K562 (cell line): ENCODE results near the gene ANKRD34A. TPM values are rescaled to one million over a fixed set of nuclear protein-coding genes. Genes with fewer than 3 reads are reported as not detected.

ENCODE experiments used
- ATF4 ChIP-seq: fragments of 450-650 bp; formaldehyde crosslinking; IDR thresholded peaks from 2 replicates; pipeline ENCODE4 v1.4.0; 2022; ENCODE audit warnings: mild to moderate bottlenecking, moderate library complexity
- CSDE1 ChIP-seq, 2 experiments: fragments of 450-650 bp; IDR thresholded peaks; 2 replicates each; pipeline ENCODE4 v1.6.1; 2016; ENCODE audit warnings: mild to moderate bottlenecking in 1 of 2
- GATAD2A ChIP-seq: fragments of 450-650 bp; IDR thresholded peaks from 2 replicates; pipeline ENCODE4 v1.6.1; 2017
- HMG20B ChIP-seq: fragments of 250-450 bp; sonication (Bioruptor Pico); IDR thresholded peaks from 2 replicates; pipeline ENCODE4 v1.5.0; 2021; ENCODE audit warnings: mild to moderate bottlenecking
- JUN ChIP-seq, 2 experiments: sonication (generic) in 1 of 2; formaldehyde crosslinking in 1 of 2; IDR thresholded peaks; 2 replicates each; pipeline versions ENCODE4 v1.6.1 to v1.8.0; 2012 to 2022; ENCODE audit warnings: borderline replicate concordance in 2 of 2, mild to moderate bottlenecking in 2 of 2, improper control_type of control experiment in 1 of 2, low read depth in 1 of 2, low read length in 1 of 2, missing genetic modification reagents in 1 of 2
- KLF10 ChIP-seq: fragments of 250-450 bp; sonication (Bioruptor Pico); IDR thresholded peaks from 2 replicates; pipeline ENCODE4 v1.6.1; 2021; ENCODE audit warnings: matching md5 sums
- MAFK ChIP-seq: IDR thresholded peaks from 2 replicates; pipeline ENCODE4 v1.6.1; 2011; ENCODE audit warnings: low read length, improper control_type of control experiment
- NCOR1 ChIP-seq: fragments of 450-650 bp; IDR thresholded peaks from 2 replicates; pipeline ENCODE4 v1.6.1; 2016; ENCODE audit warnings: mild to moderate bottlenecking, moderate library complexity
- NRF1 ChIP-seq, 2 experiments: fragments of 450-650 bp; IDR thresholded peaks in 1 of 2; conservative IDR thresholded peaks in 1 of 2; 2 replicates each; pipeline ENCODE4 v1.6.1; 2014; ENCODE audit warnings: mild to moderate bottlenecking in 2 of 2
- POLR2B ChIP-seq: fragments of 450-650 bp; IDR thresholded peaks from 2 replicates; pipeline ENCODE4 v1.6.1; 2018; ENCODE audit warnings: low read depth; ENCODE audit not compliant: partially characterized antibody
- PTTG1 ChIP-seq: fragments of 450-650 bp; IDR thresholded peaks from 2 replicates; pipeline ENCODE4 v1.6.1; 2016; ENCODE audit warnings: low read depth, mild to moderate bottlenecking, missing genetic modification characterization, missing compliant biosample characterization
- PYGO2 ChIP-seq: fragments of 450-650 bp; IDR thresholded peaks from 2 replicates; pipeline ENCODE4 v1.6.1; 2016; ENCODE audit warnings: mild to moderate bottlenecking, missing genetic modification characterization, moderate library complexity, missing compliant biosample characterization
- STAT6 ChIP-seq: sonication (generic); formaldehyde crosslinking; IDR thresholded peaks from 2 replicates; pipeline ENCODE4 v1.8.1; 2023; ENCODE audit warnings: mild to moderate bottlenecking, missing genetic modification reagents
- UBTF ChIP-seq, 2 experiments: IDR thresholded peaks; 2 replicates each; pipeline ENCODE4 v1.6.1; 2012; ENCODE audit warnings: improper control_type of control experiment in 2 of 2, low read depth in 2 of 2, low read length in 2 of 2, borderline replicate concordance in 1 of 2
- USF2 ChIP-seq: sonication (generic); formaldehyde crosslinking; IDR thresholded peaks from 2 replicates; pipeline ENCODE4 v1.5.0; 2020; ENCODE audit warnings: missing genetic modification reagents
- XRCC3 ChIP-seq: fragments of 450-650 bp; IDR thresholded peaks from 2 replicates; pipeline ENCODE4 v1.6.1; 2017; ENCODE audit warnings: mild to moderate bottlenecking, moderate library complexity
- YY1 ChIP-seq, 3 experiments: IDR thresholded peaks; 2 replicates each; pipeline ENCODE4 v1.6.1; 2011; ENCODE audit warnings: low read length in 2 of 3, mild to moderate bottlenecking in 2 of 3, moderate library complexity in 2 of 3, borderline replicate concordance in 1 of 3, control low read depth in 1 of 3, low read depth in 1 of 3; ENCODE audit not compliant: insufficient read depth in 3 of 3, insufficient replicate concordance in 2 of 3, control insufficient read depth in 1 of 3, insufficient read length in 1 of 3; ENCODE audit errors: extremely low read depth in 1 of 3
- ZNF175 ChIP-seq: fragments of 200-800 bp; sonication (Bioruptor generic); IDR thresholded peaks from 2 replicates; pipeline ENCODE4 v1.6.1; 2016; ENCODE audit warnings: low read depth, mild to moderate bottlenecking, missing genetic modification characterization, missing compliant biosample characterization
- ZNF431 ChIP-seq: sonication (generic); formaldehyde crosslinking; IDR thresholded peaks from 2 replicates; pipeline ENCODE4 v1.8.0; 2022; ENCODE audit warnings: mild to moderate bottlenecking, missing genetic modification reagents
- polyA plus RNA-seq, 8 experiments: library from polyadenylated mRNA; depleted of rRNA in 4 of 8; stranded (reverse) in 5 of 8; unstranded in 3 of 8; fragments of >200 nt; fragmentation: Nextera tagmentation in 2 of 8; fragmentation: Illumina TruSeq in 1 of 8; extraction: Ambion mirVana in 2 of 8; extraction: Trizol in 1 of 8; gene quantifications; 2 replicates each; pipeline versions ENCODE4 v1.2.1 to v1.2.3, GENCODE V29; 2011 to 2014; ENCODE audit warnings: inconsistent platforms in 1 of 8, missing spikeins in 1 of 8
- total RNA-seq, 7 experiments: library from RNA; depleted of rRNA in 6 of 7; stranded (reverse); fragments of >200 nt in 6 of 7; fragmentation: Illumina TruSeq in 2 of 7; extraction: Trizol in 2 of 7; gene quantifications; 2 replicates each; pipeline versions ENCODE4 v1.2.1 to v1.2.3, GENCODE V29; 2011 to 2021; ENCODE audit warnings: low replicate concordance in 1 of 7

Gene ANKRD34A
- total and polyA plus RNA-seq, 9 of the 15 experiments (the other 6 are each of a cell fraction or from before 2014, with no cell fraction given): 0.06 to 1.6 (median 0.43) TPM

GRCh38 chr1:145994391-145995120, 30.2 kb upstream of the ANKRD34A start (continued):
- TF ChIP-seq PTTG1 (tag) (no peak), CSDE1 (IDR thresholded peaks at IDR 0.05) (0 out of 4 replicates have a peak, but pooled peaks of 1 of the 2 experiments have one; percentile 30), PYGO2 (tag) (no peak), XRCC3 (no peak), GATAD2A (0 out of 2 replicates have a peak, but pooled peaks have one; percentile 20), YY1 (IDR thresholded peaks at IDR 0.05; ENCODE audit: borderline replicate concordance in 1 of 3, control insufficient read depth in 1 of 3, extremely low read depth in 1 of 3, insufficient read depth in 3 of 3, insufficient read length in 1 of 3, insufficient replicate concordance in 2 of 3, low read depth in 1 of 3, low read length in 2 of 3) (peak in 2 of 3 experiments; percentile 20 to 65), JUN (IDR thresholded peaks at IDR 0.05; ENCODE audit: borderline replicate concordance, low read depth, low read length) (no peak), JUN (CRISPR knock-in tag; IDR thresholded peaks at IDR 0.05; ENCODE audit: borderline replicate concordance) (no peak), MAFK (peak; percentile 77), KLF10 (CRISPR knock-in tag) (0 out of 2 replicates have a peak, but pooled peaks have one; percentile 23), ZNF431 (CRISPR knock-in tag) (0 out of 2 replicates have a peak, but pooled peaks have one; percentile 19), ZNF175 (no peak), UBTF (IDR thresholded peaks at IDR 0.05; ENCODE audit: borderline replicate concordance in 1 of 2, low read depth in 2 of 2, low read length in 2 of 2) (0 out of 4 replicates have a peak, but pooled peaks have one; percentile 25 to 45), NRF1 (conservative IDR thresholded peaks at IDR 0.05 in 1 of 2, IDR thresholded peaks at IDR 0.05 in 1 of 2) (peak; percentile 86 to 88), NCOR1 (peak; percentile 20; the same call in 1 of the 2 replicates), POLR2B (peak; percentile 41), STAT6 (peak; percentile 46; the same call in 1 of the 2 replicates), HMG20B (CRISPR knock-in tag) (no peak), ATF4 (CRISPR knock-in tag) (0 out of 2 replicates have a peak, but pooled peaks have one; percentile 39), USF2 (CRISPR knock-in tag) (no peak)
